HEK293 (cell line): ENCODE measurements around the gene PPP1R10.
A peak's percentile ranks its signal among the peaks of the same experiment; 100 is the strongest.

Experiments
- EGR2 ChIP-seq: fragments of 450-650 bp; formaldehyde crosslinking; IDR thresholded peaks from 2 replicates; pipeline ENCODE4 v1.5.1; 2016; ENCODE audit warnings: low read depth, missing biosample characterization, missing genetic modification characterization
- KLF8 ChIP-seq: fragments of 450-650 bp; formaldehyde crosslinking; IDR thresholded peaks from 2 replicates; pipeline ENCODE4 v1.5.1; 2016; ENCODE audit warnings: missing biosample characterization, missing genetic modification characterization
- OVOL3 ChIP-seq: fragments of 450-650 bp; formaldehyde crosslinking; IDR thresholded peaks from 2 replicates; pipeline ENCODE4 v1.5.1; 2016; ENCODE audit warnings: missing biosample characterization, missing genetic modification characterization
- PATZ1 ChIP-seq: fragments of 450-650 bp; formaldehyde crosslinking; IDR thresholded peaks from 2 replicates; pipeline ENCODE4 v1.5.1; 2016; ENCODE audit warnings: missing biosample characterization, missing genetic modification characterization
- PRDM1 ChIP-seq: fragments of 450-650 bp; formaldehyde crosslinking; IDR thresholded peaks from 2 replicates; pipeline ENCODE4; 2016; ENCODE audit warnings: missing biosample characterization, missing genetic modification characterization
- RBAK ChIP-seq: fragments of 450-650 bp; formaldehyde crosslinking; IDR thresholded peaks from 2 replicates; pipeline ENCODE4 v1.5.1; 2016; ENCODE audit warnings: missing biosample characterization, missing genetic modification characterization
- SCRT1 ChIP-seq: fragments of 450-650 bp; formaldehyde crosslinking; IDR thresholded peaks from 2 replicates; pipeline ENCODE4 v1.5.1; 2016; ENCODE audit warnings: missing biosample characterization, missing genetic modification characterization, borderline replicate concordance
- SCRT2 ChIP-seq: fragments of 450-650 bp; formaldehyde crosslinking; IDR thresholded peaks from 2 replicates; pipeline ENCODE4 v1.5.1; 2016; ENCODE audit warnings: missing biosample characterization, missing genetic modification characterization
- SETDB1 ChIP-seq: IDR thresholded peaks from one replicate; pipeline ENCODE4 v1.6.1; 2017; ENCODE audit warnings: mild to moderate bottlenecking, low read length, moderate library complexity, mixed read lengths; ENCODE audit not compliant: insufficient read length
- ZFHX2 ChIP-seq: fragments of 450-650 bp; formaldehyde crosslinking; conservative IDR thresholded peaks from 2 replicates; pipeline ENCODE4 v1.5.1; 2016; ENCODE audit warnings: missing biosample characterization, missing genetic modification characterization
- ZNF169 ChIP-seq: fragments of 450-650 bp; formaldehyde crosslinking; IDR thresholded peaks from 2 replicates; pipeline ENCODE4 v1.5.1; 2016; ENCODE audit warnings: missing biosample characterization, missing genetic modification characterization
- ZNF175 ChIP-seq: fragments of 450-650 bp; formaldehyde crosslinking; IDR thresholded peaks from 2 replicates; pipeline ENCODE4 v1.5.1; 2016; ENCODE audit warnings: missing biosample characterization, missing genetic modification characterization
- ZNF202 ChIP-seq: fragments of 450-650 bp; formaldehyde crosslinking; IDR thresholded peaks from 2 replicates; pipeline ENCODE4 v1.5.1; 2016; ENCODE audit warnings: missing biosample characterization, missing genetic modification characterization, borderline replicate concordance
- ZNF24 ChIP-seq: fragments of 450-650 bp; formaldehyde crosslinking; IDR thresholded peaks from 2 replicates; pipeline ENCODE4 v1.5.1; 2016; ENCODE audit warnings: missing biosample characterization, missing genetic modification characterization
- ZNF266 ChIP-seq: fragments of 450-650 bp; formaldehyde crosslinking; IDR thresholded peaks from 2 replicates; pipeline ENCODE4 v1.5.1; 2016; ENCODE audit warnings: missing biosample characterization, missing genetic modification characterization, low read depth
- ZNF292 ChIP-seq: fragments of 450-650 bp; formaldehyde crosslinking; IDR thresholded peaks from 2 replicates; pipeline ENCODE4 v1.5.1; 2016; ENCODE audit warnings: low read depth, missing biosample characterization, missing genetic modification characterization, borderline replicate concordance
- ZNF302 ChIP-seq: fragments of 450-650 bp; formaldehyde crosslinking; IDR thresholded peaks from 2 replicates; pipeline ENCODE4 v1.5.1; 2016; ENCODE audit warnings: missing biosample characterization, missing genetic modification characterization, low read depth
- ZNF335 ChIP-seq: fragments of 450-650 bp; formaldehyde crosslinking; conservative IDR thresholded peaks from 2 replicates; pipeline ENCODE4 v1.5.1; 2016; ENCODE audit warnings: missing biosample characterization, missing genetic modification characterization
- ZNF426 ChIP-seq: fragments of 450-650 bp; formaldehyde crosslinking; IDR thresholded peaks from 2 replicates; pipeline ENCODE4 v1.5.1; 2017; ENCODE audit warnings: missing biosample characterization, missing genetic modification characterization, mild to moderate bottlenecking, inconsistent platforms, moderate library complexity
- ZNF433 ChIP-seq: fragments of 450-650 bp; formaldehyde crosslinking; IDR thresholded peaks from 2 replicates; pipeline ENCODE4 v1.5.1; 2016; ENCODE audit warnings: missing biosample characterization, missing genetic modification characterization, low read depth
- ZNF48 ChIP-seq: fragments of 450-650 bp; formaldehyde crosslinking; IDR thresholded peaks from 2 replicates; pipeline ENCODE4 v1.5.1; 2016; ENCODE audit warnings: missing biosample characterization, missing genetic modification characterization
- ZNF530 ChIP-seq: fragments of 450-650 bp; formaldehyde crosslinking; IDR thresholded peaks from 2 replicates; pipeline ENCODE4 v1.5.1; 2016; ENCODE audit warnings: low read depth, missing biosample characterization, missing genetic modification characterization
- ZNF571 ChIP-seq: fragments of 450-650 bp; formaldehyde crosslinking; IDR thresholded peaks from 2 replicates; pipeline ENCODE4 v1.5.0; 2017; ENCODE audit warnings: missing biosample characterization, missing genetic modification characterization
- ZNF626 ChIP-seq: fragments of 450-650 bp; sonication (Bioruptor Pico); formaldehyde crosslinking; IDR thresholded peaks from 2 replicates; pipeline ENCODE4 v1.5.1; 2018; ENCODE audit warnings: missing biosample characterization, missing genetic modification characterization, inconsistent platforms
- ZNF707 ChIP-seq: fragments of 450-650 bp; formaldehyde crosslinking; IDR thresholded peaks from 2 replicates; pipeline ENCODE4 v1.5.1; 2016; ENCODE audit warnings: missing biosample characterization, missing genetic modification characterization
- ZNF768 ChIP-seq: fragments of 450-650 bp; formaldehyde crosslinking; IDR thresholded peaks from 2 replicates; pipeline ENCODE4 v1.5.1; 2018; ENCODE audit warnings: missing biosample characterization, mild to moderate bottlenecking, missing genetic modification characterization
- ZNF792 ChIP-seq: fragments of 450-650 bp; formaldehyde crosslinking; IDR thresholded peaks from 2 replicates; pipeline ENCODE4 v1.5.1; 2016; ENCODE audit warnings: missing biosample characterization, missing genetic modification characterization
- TF ChIP-seq, protein P1 (sequence below): fragments of 450-650 bp; formaldehyde crosslinking; IDR thresholded peaks from 2 replicates; pipeline ENCODE4 v1.5.1; 2017; ENCODE audit warnings: missing biosample characterization, missing genetic modification characterization
- TF ChIP-seq, protein P2 (sequence below): fragments of 450-650 bp; formaldehyde crosslinking; IDR thresholded peaks from 2 replicates; pipeline ENCODE4 v1.5.1; 2016; ENCODE audit warnings: missing biosample characterization, missing genetic modification characterization
- TF ChIP-seq, protein P3 (sequence below): fragments of 450-650 bp; formaldehyde crosslinking; IDR thresholded peaks from 2 replicates; pipeline ENCODE4; 2016; ENCODE audit warnings: missing biosample characterization, missing genetic modification characterization
- TF ChIP-seq, protein P4 (sequence below): fragments of 450-650 bp; IDR thresholded peaks from 2 replicates; pipeline ENCODE4 v1.5.1; 2018; ENCODE audit warnings: missing biosample characterization, missing genetic modification characterization
- TF ChIP-seq, protein P5 (sequence below): fragments of 450-650 bp; formaldehyde crosslinking; IDR thresholded peaks from 2 replicates; pipeline ENCODE4 v1.5.1; 2016; ENCODE audit warnings: missing biosample characterization, missing genetic modification characterization

The PPP1R10 gene

DNA sequence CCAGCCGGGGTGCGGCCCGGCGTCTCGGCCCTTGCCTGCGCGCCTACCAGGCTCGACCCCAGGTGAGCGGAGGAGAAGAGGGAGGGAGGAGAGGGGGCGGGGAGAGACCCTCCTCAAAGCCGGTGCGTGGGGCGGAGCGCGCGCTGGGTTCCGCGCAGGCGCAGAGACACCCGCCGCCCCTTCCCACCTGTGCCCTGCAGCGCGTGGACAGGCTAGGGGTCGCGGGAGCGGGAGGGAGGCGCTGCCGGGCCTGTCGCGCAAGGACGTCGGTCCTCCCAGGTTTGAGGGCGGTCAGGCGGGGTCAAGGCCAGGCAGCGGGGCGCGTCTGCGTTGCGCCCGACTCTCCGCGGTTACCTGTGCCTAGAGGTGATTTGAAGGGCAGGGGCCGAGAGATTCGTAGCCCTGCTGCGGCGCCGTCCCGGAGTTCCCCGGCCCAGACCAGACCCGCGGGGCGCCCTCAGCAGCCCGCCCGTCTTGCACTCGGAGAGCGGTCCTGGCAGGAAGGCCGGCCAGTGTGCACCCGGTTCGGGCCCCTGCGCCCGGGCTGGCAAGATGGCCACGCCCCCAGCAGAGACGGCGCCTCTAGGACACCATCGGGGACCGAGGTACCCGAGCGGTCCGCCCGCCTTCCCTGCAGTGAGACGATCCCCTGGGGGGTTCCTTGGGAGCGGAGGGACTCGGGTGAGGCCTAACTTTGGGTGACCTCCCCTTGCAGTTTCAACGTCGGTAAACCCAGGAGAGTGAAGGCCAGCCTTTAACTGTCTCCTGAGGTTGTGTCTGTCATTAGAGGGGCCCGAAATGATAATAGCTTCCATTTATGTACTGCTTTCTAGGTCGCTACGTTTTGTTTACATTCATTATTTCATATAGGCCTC is 30.4 kb upstream of the PPP1R10 start (continued):
- TF ChIP-seq SETDB1 = no peak
- TF ChIP-seq ZNF202 (tag by site-specific recombination) = no peak
- peak; percentile 86 for TF ChIP-seq ZFHX2 (tag by site-specific recombination)
- TF ChIP-seq, protein P1, sequence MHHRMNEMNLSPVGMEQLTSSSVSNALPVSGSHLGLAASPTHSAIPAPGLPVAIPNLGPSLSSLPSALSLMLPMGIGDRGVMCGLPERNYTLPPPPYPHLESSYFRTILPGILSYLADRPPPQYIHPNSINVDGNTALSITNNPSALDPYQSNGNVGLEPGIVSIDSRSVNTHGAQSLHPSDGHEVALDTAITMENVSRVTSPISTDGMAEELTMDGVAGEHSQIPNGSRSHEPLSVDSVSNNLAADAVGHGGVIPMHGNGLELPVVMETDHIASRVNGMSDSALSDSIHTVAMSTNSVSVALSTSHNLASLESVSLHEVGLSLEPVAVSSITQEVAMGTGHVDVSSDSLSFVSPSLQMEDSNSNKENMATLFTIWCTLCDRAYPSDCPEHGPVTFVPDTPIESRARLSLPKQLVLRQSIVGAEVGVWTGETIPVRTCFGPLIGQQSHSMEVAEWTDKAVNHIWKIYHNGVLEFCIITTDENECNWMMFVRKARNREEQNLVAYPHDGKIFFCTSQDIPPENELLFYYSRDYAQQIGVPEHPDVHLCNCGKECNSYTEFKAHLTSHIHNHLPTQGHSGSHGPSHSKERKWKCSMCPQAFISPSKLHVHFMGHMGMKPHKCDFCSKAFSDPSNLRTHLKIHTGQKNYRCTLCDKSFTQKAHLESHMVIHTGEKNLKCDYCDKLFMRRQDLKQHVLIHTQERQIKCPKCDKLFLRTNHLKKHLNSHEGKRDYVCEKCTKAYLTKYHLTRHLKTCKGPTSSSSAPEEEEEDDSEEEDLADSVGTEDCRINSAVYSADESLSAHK (tag by site-specific recombination) = no peak
- no peak for TF ChIP-seq ZNF24 (tag by site-specific recombination)
- TF ChIP-seq ZNF707 = no peak
- no peak for TF ChIP-seq ZNF626 (tag by site-specific recombination)
- TF ChIP-seq ZNF530 = no peak
- peak; percentile 73 for TF ChIP-seq KLF8 (tag by site-specific recombination)
- peak; percentile 98 for TF ChIP-seq ZNF335 (tag by site-specific recombination)
- TF ChIP-seq PRDM1 (tag by site-specific recombination) = no peak
- TF ChIP-seq, protein P2, sequence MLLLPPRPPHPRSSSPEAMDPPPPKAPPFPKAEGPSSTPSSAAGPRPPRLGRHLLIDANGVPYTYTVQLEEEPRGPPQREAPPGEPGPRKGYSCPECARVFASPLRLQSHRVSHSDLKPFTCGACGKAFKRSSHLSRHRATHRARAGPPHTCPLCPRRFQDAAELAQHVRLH (tag by site-specific recombination) = no peak
- no peak for TF ChIP-seq ZNF426 (tag by site-specific recombination)
- no peak; the same call in 1 of the 2 replicates for TF ChIP-seq ZNF768 (tag by site-specific recombination)
- TF ChIP-seq, protein P3, sequence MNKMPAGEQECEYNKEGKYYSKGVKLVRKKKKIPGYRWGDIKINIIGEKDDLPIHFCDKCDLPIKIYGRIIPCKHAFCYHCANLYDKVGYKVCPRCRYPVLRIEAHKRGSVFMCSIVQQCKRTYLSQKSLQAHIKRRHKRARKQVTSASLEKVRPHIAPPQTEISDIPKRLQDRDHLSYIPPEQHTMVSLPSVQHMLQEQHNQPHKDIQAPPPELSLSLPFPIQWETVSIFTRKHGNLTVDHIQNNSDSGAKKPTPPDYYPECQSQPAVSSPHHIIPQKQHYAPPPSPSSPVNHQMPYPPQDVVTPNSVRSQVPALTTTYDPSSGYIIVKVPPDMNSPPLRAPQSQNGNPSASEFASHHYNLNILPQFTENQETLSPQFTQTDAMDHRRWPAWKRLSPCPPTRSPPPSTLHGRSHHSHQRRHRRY (tag by site-specific recombination) = 0 out of 2 replicates have a peak, but pooled peaks have one; percentile 31
- no peak for TF ChIP-seq ZNF175 (tag by site-specific recombination)
- peak; percentile 48; the same call in 1 of the 2 replicates for TF ChIP-seq ZNF169 (tag by site-specific recombination)
- TF ChIP-seq ZNF266 (tag by site-specific recombination) = no peak
- TF ChIP-seq ZNF571 (tag by site-specific recombination) = no peak
- TF ChIP-seq, protein P4, sequence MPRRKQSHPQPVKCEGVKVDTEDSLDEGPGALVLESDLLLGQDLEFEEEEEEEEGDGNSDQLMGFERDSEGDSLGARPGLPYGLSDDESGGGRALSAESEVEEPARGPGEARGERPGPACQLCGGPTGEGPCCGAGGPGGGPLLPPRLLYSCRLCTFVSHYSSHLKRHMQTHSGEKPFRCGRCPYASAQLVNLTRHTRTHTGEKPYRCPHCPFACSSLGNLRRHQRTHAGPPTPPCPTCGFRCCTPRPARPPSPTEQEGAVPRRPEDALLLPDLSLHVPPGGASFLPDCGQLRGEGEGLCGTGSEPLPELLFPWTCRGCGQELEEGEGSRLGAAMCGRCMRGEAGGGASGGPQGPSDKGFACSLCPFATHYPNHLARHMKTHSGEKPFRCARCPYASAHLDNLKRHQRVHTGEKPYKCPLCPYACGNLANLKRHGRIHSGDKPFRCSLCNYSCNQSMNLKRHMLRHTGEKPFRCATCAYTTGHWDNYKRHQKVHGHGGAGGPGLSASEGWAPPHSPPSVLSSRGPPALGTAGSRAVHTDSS = no peak
- TF ChIP-seq ZNF302 (tag by site-specific recombination) = no peak
- peak; percentile 65 for TF ChIP-seq EGR2 (tag by site-specific recombination)
- TF ChIP-seq, protein P5, sequence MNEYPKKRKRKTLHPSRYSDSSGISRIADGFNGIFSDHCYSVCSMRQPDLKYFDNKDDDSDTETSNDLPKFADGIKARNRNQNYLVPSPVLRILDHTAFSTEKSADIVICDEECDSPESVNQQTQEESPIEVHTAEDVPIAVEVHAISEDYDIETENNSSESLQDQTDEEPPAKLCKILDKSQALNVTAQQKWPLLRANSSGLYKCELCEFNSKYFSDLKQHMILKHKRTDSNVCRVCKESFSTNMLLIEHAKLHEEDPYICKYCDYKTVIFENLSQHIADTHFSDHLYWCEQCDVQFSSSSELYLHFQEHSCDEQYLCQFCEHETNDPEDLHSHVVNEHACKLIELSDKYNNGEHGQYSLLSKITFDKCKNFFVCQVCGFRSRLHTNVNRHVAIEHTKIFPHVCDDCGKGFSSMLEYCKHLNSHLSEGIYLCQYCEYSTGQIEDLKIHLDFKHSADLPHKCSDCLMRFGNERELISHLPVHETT (tag by site-specific recombination) = no peak
- TF ChIP-seq PATZ1 (tag by site-specific recombination) = peak; percentile 88
- TF ChIP-seq ZNF292 (tag by site-specific recombination) = no peak
- TF ChIP-seq RBAK (tag by site-specific recombination) = no peak
- TF ChIP-seq OVOL3 (tag by site-specific recombination) = peak; percentile 62; the same call in 1 of the 2 replicates
- TF ChIP-seq ZNF433 = no peak
- no peak; the same call in 1 of the 2 replicates for TF ChIP-seq SCRT1 (tag by site-specific recombination)
- TF ChIP-seq ZNF48 (tag by site-specific recombination) = no peak
- TF ChIP-seq ZNF792 (tag by site-specific recombination) = peak; percentile 81; the same call in 1 of the 2 replicates
- TF ChIP-seq SCRT2 (tag by site-specific recombination) = peak; percentile 97
